ENCODE data around the gene CAMK1.

CAMK1 gene

DNA sequence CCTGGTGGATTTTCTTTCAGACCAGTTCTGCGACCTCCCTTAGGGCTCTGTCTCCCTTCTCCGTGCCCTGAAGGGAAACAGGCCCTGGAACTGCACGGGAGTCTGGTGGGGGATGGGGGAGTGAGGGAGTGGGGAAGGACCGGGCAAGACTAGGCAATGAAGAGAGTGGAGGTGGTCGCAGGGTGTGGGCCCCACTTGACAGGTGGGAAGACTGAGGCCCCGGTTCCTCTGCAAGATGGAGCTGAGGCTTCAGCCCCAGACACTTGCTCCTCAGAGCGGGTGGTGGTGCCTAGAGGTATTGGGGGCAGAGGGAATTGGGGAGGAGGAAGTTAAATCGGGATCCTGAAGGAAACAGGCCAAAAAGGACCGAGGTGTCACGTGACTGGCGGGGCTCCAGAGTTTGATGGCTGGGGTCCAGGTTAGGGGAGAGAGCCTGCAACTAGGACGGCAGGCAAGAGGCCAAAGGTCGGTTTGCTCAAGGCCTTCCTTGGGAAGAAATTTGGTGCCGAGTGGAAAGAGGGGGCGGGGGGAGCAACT lies 597 bp upstream of the CAMK1 start:
- no peak for DNase-seq

GRCh38 chr3:9769012-9769411 lies 735 bp downstream of the CAMK1 start:
- DNase-seq: no peak

GRCh38 chr3:9768141-9768775 lies 1.5 kb downstream of the CAMK1 start:
- no peak for DNase-seq

DNA sequence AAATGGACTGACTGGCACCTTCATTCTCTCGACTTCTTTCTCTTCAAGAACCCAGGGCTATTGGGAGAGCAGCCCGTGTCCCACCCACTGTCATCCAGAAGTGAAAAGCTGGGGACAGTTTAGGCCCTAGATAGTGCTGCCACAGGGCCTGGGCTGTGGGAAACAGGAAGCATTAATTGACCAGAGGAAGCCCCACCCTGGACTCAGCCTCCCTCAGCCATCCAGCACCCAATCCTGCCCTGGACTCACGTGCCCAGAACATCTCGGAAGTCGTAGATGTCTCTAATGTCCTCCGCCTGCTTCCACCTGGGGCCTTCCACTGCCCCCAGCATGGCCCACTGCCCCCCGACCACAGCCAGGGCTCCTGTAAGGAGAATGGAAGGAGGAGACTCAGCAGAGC lies 2.3 kb downstream of the CAMK1 start:
- DNase-seq: no peak

GRCh38 chr3:9765865-9766264 lies 3.9 kb downstream of the CAMK1 start:
- DNase-seq: no peak

GRCh38 chr3:9762871-9763270 lies 6.9 kb downstream of the CAMK1 start:
- no peak for DNase-seq

DNA sequence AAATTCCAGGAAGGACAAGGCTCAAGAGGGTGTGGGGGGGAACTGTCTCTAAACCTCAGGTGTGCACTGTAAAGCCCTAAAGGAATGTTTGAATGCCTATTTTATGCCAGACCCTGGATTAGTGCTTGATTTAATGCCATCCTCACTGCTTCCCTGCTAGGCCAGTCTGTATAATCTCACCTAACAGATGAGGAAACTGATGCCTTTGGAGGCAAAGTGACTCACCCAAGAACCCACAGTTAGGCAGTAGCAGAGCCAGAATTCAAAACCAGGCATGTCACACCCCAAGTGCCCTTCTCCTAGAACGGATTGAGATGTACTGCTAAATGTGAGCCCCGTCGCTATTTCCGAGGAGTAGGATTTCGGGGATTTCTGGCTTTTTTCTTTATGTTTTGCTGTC lies 7.8 kb downstream of the CAMK1 start:
- no peak for DNase-seq

- no peak for DNase-seq
These were observed 8.8 kb downstream of the CAMK1 start for GRCh38 chr3:9760779-9761505.

- no peak for DNase-seq
These were observed 12.3 kb downstream of the CAMK1 start for GRCh38 chr3:9757427-9757826.

DNA sequence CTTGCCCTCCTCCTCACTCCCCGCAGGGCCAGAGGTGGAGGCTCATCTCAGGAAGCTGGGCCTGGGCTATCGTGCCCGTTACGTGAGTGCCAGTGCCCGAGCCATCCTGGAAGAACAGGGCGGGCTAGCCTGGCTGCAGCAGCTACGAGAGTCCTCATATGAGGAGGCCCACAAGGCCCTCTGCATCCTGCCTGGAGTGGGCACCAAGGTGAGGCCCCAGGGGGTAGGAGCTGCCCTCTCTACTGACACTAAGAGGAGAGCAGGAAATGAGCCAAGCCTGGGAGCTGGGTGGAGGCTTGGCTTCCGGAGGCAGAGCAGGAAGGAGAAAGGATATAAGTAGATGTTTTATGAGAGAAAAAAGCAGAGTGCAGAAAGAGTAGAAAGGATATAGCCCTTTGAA lies 15.1 kb downstream of the CAMK1 start:
- no peak for DNase-seq

GRCh38 chr3:9750556-9751411 lies 19.0 kb downstream of the CAMK1 start:
- no peak for DNase-seq

DNA sequence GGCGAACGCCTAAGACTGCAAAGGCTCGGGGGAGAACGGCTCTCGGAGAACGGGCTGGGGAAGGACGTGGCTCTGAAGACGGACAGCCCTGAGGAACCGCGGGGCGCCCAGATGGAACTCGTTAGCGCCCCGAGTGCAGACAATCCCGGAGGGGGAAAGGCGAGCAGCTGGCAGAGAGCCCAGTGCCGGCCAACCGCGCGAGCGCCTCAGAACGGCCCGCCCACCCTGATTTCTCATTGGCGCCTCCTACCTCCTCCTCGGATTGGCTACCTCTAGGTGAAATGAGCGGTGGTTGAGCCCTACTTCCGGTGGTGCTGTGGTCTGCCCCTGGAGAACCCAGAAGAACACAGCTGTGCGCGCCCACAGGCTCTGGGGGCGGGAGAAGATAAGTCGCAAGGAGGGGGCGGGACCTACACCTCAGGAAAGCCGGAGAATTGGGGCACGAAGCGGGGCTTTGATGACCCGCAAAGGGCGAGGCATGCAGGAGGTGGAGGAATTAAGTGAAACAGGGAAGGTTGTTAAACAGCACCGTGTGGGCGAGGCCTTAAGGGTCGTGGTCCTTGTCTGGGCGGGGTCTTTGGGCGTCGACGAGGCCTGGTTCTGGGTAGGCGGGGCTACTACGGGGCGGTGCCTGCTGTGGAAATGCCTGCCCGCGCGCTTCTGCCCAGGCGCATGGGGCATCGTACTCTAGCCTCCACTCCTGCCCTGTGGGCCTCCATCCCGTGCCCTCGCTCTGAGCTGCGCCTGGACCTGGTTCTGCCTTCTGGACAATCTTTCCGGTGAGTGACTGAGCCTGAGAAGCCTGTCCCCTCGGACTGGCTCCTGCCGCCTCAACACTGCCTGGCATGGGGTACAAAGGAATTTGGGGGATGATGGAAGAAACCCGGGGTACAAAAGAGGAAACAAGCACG lies 19.8 kb downstream of the CAMK1 start, which contains the start of gene OGG1:
OGG1 (plus strand) TSS at position 308 of the 911 bp plus-strand sequence; CDS start at position 643, 335 bp downstream.
- DNase-seq: peak; percentile 93

DNA sequence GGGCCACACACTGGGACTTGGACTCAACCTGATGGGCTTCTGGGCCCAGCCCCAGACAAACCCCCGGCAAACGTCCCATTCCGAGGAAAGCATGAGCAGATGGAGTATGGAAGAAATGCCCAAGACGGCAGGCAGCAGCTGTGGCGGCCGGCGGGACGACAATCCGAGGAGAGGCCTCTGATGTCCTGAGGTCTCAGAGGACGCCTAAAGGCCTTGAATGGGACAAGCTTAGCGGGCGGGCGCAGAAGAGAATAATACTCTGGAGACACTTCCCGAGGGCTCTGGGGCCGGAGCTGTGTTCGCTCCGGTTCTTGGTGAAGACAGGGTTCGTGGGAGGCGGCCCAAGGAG lies 20.5 kb downstream of the CAMK1 start:
- DNase-seq: no peak

DNA sequence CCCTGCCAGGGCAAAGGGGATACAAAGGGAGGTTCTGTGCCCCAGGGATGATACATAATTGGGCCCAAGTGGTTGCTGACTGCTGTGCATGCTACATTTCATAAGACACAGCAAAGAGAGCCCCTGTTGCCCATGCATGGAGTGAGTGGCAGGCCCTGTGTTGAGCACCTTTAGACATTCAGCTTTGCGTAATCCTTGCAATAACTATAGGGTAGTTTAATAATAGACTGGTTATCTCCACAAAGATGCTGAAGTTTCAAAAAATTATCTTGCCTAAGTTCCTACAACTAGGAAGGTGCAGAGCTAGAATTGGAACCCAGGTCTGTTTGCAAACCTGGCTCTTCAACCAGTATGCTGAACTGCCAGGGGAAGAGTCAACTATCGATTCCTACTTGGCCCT lies 21.7 kb downstream of the CAMK1 start:
- DNase-seq: no peak

GRCh38 chr3:9747267-9747666 lies 22.5 kb downstream of the CAMK1 start:
- DNase-seq: no peak

DNA sequence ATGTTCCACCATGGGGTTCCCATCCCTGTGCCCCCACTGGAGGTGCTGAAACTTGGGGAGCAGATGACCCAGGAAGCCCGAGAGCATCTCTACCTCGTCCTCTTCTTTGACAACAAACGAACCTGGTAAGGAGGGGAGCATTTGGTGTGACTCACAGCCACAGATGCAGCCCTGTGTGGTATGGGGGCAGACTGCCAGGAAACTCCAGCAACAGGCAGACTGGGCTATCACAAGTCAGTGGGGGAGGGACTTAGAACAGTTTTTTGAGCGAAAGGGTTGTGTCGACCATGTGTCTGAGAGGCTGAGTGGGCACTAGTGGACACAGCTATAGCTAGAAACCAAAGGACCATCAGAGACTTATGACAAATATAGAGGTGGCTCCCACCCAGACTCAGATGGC lies 23.4 kb downstream of the CAMK1 start:
- no peak for DNase-seq

DNA sequence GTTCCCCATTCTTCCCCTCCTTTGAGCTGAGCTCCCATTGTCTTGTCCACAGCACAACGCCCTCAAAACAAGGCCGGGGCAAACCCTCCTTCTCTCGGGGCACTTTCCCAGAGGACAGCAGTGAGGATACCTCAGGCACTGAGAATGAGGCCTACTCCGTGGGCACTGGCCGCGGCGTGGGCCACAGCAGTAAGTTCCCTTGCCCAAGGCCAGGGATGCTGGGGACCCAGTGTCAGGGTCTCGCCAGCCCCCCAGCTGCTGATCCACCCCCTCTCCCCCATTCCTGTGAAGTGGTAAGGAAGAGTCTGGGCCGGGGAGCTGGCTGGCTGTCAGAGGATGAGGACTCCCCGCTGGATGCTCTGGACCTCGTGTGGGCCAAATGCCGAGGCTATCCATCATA lies 24.2 kb downstream of the CAMK1 start:
- DNase-seq: no peak

- no peak for DNase-seq
These were observed 25.6 kb downstream of the CAMK1 start for GRCh38 chr3:9744162-9744561.

DNA sequence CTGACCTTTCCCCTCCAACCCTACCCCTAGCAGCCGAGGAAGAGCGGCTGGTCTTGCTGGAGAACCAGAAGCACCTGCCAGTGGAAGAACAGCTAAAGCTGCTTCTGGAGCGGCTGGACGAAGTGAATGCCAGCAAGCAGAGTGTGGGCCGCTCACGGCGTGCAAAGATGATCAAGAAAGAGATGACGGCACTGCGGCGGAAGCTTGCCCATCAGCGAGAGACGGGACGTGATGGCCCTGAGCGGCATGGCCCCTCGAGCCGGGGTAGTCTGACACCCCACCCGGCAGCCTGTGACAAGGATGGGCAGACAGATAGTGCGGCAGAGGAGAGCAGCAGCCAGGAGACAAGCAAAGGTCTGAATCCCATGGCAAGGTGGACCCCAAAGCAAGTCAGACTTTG lies 26.2 kb downstream of the CAMK1 start:
- DNase-seq: no peak

DNA sequence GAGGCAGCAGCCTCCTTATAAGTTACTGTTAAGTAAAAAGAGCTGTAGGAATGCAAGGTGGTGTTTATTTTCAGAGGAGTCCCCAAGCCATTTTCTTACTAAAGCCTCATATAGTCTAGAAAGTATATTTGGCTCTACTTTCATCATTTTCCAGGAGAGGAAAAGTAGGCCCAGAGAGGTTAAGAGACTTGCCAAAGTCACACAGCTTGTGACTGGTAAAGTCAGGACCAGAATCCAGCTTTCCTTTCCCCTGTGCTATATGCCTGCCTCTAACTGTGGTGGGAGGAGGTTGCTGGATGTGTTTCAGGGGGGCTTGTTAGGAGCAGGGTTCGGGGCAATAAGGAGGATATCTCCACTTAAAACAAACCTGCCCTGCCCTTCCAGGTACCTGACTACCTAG lies 27.2 kb downstream of the CAMK1 start:
- no peak for DNase-seq

- DNase-seq: no peak
These were observed 30.6 kb downstream of the CAMK1 start for GRCh38 chr3:9739181-9739580.

- no peak for DNase-seq
These were observed 32.9 kb downstream of the CAMK1 start for GRCh38 chr3:9736831-9737230.

- DNase-seq: no peak
These were observed 37.0 kb downstream of the CAMK1 start for GRCh38 chr3:9732740-9733115.
